Measurements from ENCODE around the gene SUCNR1. TPM values are rescaled to one million over a fixed set of nuclear protein-coding genes. Genes with fewer than 3 reads are reported as not detected.
"Not testable (repeated sequence)": the region's sequence is repeated elsewhere in the genome, so short reads cannot be mapped to it uniquely, and the experiment has no call there.

The SUCNR1 gene
- total RNA-seq, 1 donor from 2014 or later: 0.30 TPM

DNA sequence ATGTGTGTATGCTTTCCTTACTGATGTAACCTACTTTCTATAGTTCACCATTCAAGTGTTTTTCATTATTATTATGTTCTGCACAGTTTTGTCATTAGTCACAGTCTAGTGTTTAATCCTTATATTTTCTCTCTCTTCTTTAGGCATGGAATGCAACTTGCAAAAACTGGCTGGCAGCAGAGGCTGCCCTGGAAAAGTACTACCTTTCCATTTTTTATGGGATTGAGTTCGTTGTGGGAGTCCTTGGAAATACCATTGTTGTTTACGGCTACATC is 6.9 kb downstream of the SUCNR1 start:
- DNase-seq: no peak
- TF ChIP-seq, protein P1, sequence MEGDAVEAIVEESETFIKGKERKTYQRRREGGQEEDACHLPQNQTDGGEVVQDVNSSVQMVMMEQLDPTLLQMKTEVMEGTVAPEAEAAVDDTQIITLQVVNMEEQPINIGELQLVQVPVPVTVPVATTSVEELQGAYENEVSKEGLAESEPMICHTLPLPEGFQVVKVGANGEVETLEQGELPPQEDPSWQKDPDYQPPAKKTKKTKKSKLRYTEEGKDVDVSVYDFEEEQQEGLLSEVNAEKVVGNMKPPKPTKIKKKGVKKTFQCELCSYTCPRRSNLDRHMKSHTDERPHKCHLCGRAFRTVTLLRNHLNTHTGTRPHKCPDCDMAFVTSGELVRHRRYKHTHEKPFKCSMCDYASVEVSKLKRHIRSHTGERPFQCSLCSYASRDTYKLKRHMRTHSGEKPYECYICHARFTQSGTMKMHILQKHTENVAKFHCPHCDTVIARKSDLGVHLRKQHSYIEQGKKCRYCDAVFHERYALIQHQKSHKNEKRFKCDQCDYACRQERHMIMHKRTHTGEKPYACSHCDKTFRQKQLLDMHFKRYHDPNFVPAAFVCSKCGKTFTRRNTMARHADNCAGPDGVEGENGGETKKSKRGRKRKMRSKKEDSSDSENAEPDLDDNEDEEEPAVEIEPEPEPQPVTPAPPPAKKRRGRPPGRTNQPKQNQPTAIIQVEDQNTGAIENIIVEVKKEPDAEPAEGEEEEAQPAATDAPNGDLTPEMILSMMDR (IDR thresholded peaks at IDR 0.05; ENCODE audit: borderline replicate concordance): no peak
- Histone ChIP-seq H3K27me3 (ENCODE audit: low read depth) (no peaks in the 10 kb centered on the region), H3K4me3 (no peak overlapping the region), H3K27ac (replicated peaks) (no peak overlapping the region), H3K36me3 (no peaks in the 10 kb centered on the region), H3K9me3 (replicated peaks) (no peaks in the 10 kb centered on the region), H3K4me1 (no peaks in the 10 kb centered on the region)
- intact Hi-C loops (cut with micrococcal nuclease): no loop called here

DNA sequence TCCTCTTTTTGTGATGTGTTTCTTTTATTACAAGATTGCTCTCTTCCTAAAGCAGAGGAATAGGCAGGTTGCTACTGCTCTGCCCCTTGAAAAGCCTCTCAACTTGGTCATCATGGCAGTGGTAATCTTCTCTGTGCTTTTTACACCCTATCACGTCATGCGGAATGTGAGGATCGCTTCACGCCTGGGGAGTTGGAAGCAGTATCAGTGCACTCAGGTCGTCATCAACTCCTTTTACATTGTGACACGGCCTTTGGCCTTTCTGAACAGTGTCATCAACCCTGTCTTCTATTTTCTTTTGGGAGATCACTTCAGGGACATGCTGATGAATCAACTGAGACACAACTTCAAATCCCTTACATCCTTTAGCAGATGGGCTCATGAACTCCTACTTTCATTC is 7.7 kb downstream of the SUCNR1 start:
- TF ChIP-seq, protein P1 (IDR thresholded peaks at IDR 0.05; ENCODE audit: borderline replicate concordance): no peak
- Histone ChIP-seq H3K36me3 (no peaks in the 10 kb centered on the region), H3K27me3 (ENCODE audit: low read depth) (no peaks in the 10 kb centered on the region), H3K9me3 (replicated peaks) (no peaks in the 10 kb centered on the region), H3K4me1 (no peaks in the 10 kb centered on the region), H3K4me3 (no peak overlapping the region), H3K27ac (replicated peaks) (no peak overlapping the region)
- intact Hi-C loops (cut with micrococcal nuclease): no loop called here
- no peak for DNase-seq

DNA sequence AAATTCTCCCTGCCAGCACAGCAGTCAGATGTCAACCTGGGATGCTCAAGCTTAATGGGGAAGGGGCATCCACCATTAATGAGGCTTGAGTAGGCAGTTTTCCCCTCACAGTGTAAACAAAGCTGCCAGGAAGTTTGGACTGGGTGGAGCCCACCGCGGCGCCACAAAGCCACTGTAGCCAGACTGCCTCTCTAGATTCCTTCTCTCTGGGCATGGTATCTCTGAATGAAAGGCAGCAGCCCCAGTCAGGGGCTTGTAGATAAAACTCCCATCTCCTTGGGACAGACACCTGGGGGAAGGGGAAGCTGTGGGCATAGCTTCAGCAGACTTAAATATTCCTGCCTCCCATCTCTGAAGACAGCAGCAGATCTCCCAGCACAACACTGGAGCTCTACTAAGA is 12.0 kb downstream of the SUCNR1 start:
- H3K27ac ChIP-seq (replicated peaks); DNase-seq; H3K4me3 ChIP-seq; H3K27me3 ChIP-seq (ENCODE audit: low read depth); H3K4me1 ChIP-seq; H3K9me3 ChIP-seq (replicated peaks); H3K36me3 ChIP-seq; intact Hi-C loops (cut with micrococcal nuclease): not testable (repeated sequence)

DNA sequence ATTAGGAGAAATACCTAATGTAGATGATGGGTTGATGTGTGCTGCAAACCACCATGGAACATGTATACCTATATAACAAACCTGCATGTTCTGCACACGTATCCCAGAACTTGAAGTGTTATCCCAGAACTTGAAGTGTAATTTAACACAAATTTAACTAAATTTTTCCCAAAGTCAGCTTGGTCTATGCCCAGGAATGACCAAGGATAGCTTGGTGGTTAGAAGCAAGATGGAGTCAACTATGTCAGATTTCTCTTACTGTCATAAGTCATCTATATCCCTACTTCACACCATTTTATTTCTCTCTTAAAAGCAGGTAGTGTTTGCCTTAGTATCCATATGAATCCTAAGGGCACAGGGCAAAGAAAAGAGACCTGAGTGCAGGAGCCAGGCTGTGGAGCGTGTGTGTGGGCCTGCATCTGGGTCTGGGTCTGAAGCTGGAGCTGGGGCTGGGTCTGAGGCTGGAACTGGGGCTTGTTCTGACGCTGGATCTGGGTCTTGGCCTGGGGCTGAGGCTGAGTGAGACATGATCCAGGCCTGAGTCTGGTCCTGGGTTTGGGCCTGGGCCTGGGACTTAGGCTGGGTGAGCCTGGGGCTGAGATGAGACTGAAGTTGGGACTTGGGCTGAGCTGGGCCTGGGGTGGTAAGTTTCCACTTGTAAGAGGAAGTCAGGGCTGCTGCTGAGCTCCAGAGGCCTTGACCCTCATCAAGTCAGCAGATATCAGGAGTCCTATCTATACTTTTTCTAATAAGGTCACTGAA is 14.2 kb downstream of the SUCNR1 start:
- H3K9me3 ChIP-seq (replicated peaks); DNase-seq; H3K27ac ChIP-seq (replicated peaks); H3K4me3 ChIP-seq; H3K36me3 ChIP-seq; intact Hi-C loops (cut with micrococcal nuclease); H3K27me3 ChIP-seq (ENCODE audit: low read depth); H3K4me1 ChIP-seq: not testable (repeated sequence)

DNA sequence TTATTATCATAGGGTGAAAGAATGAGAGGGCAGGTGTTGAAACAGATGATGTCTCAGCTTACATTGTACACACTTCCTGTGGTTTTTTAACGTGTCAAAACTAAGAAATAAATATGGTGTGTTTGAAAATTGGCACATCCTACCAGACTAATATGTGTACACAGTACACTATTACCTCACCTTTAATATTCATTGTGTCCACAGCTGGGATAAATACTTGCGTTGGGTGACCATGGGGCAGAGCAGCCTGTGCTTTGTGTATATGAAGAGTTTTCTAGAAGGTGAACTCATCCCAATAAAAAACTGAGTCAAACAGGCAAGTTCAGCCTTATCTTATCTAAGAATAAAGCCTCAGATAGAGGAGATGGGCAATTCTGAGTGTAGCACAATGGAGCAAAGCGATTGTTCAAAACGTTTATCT is 17.3 kb downstream of the SUCNR1 start:
- no peak overlapping the region for H3K27ac ChIP-seq (replicated peaks)

DNA sequence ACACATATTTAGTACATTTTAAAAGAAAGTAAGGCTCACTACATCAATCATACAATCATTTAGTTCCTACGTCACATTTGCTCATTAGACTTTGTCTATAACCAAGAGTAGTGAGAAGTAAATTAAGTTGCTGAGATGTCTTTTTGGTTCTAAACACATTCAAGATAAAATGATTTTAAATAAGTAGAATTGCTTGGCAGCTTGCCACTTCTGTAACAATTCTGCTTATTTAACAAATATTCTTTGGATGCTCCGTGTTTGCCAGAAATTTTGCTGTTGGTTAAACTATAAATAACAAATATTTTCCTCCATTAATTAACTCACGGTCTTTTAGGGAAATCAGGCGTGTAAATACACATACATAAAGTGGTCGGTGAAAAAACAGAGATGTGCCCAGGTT is 18.3 kb downstream of the SUCNR1 start:
- Histone ChIP-seq H3K9me3 (replicated peaks) (no peaks in the 10 kb centered on the region), H3K4me1 (no peaks in the 10 kb centered on the region), H3K4me3 (no peak overlapping the region), H3K36me3 (no peaks in the 10 kb centered on the region), H3K27me3 (ENCODE audit: low read depth) (no peaks in the 10 kb centered on the region), H3K27ac (replicated peaks) (no peak overlapping the region)
- no peak for DNase-seq
- intact Hi-C loops (cut with micrococcal nuclease): no loop called here
- TF ChIP-seq, protein P1 (IDR thresholded peaks at IDR 0.05; ENCODE audit: borderline replicate concordance): no peak

More for the DNA sequence above, 17.3 kb downstream of the SUCNR1 start:
- no peaks in the 10 kb centered on the region for H3K9me3 ChIP-seq (replicated peaks)
- intact Hi-C loops (cut with micrococcal nuclease): no loop called here
- TF ChIP-seq, protein P1 (IDR thresholded peaks at IDR 0.05; ENCODE audit: borderline replicate concordance): no peak
- H3K27me3 ChIP-seq (ENCODE audit: low read depth): no peaks in the 10 kb centered on the region
- no peaks in the 10 kb centered on the region for H3K36me3 ChIP-seq
- DNase-seq: no peak
- no peak overlapping the region for H3K4me3 ChIP-seq
- H3K4me1 ChIP-seq: no peaks in the 10 kb centered on the region

Data from left ventricle myocardium inferior (tissue), 1 donor.